ENCODE measurements around the gene RAPGEF3.

Gene RAPGEF3

DNA sequence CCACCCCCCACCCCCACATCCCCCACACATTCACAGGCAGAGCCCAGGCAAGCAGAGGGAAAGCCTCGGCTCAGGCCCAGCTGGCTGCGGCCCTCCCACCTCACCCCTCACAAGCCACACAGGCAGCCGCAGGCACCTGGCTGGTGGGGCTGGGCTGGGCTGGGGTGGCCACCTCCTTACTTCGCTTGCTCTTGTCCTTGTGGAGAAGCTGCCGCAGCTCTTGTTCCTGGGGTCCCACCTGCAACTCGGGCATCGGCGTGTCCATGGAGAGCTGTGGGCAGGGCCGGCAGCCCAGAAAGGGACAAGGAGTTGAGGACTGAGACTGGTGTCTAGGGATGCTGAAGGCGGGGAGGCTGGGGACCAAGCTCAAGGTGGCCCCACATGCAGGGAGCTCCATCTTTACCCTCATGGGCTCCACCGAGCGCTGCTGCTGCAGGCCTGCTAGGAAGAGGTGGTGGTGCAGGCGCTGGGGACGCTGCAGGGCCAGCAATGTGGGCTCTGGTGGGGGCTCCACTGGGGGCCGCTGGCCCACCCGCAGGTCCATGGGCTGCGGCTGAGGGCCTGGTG is 39.8 kb upstream of the RAPGEF3 start:
- Histone ChIP-seq H3K4me1 (peaks cover 9% of the 10 kb centered on the region), H3K4me3 (ENCODE audit: low read depth, low read length) (no peak overlapping the region), H3K9me3 (no peaks in the 10 kb centered on the region), H3K36me3 (peaks cover 25% of the 10 kb centered on the region), H3K27me3 (no peaks in the 10 kb centered on the region)
- TF ChIP-seq, protein P1, sequence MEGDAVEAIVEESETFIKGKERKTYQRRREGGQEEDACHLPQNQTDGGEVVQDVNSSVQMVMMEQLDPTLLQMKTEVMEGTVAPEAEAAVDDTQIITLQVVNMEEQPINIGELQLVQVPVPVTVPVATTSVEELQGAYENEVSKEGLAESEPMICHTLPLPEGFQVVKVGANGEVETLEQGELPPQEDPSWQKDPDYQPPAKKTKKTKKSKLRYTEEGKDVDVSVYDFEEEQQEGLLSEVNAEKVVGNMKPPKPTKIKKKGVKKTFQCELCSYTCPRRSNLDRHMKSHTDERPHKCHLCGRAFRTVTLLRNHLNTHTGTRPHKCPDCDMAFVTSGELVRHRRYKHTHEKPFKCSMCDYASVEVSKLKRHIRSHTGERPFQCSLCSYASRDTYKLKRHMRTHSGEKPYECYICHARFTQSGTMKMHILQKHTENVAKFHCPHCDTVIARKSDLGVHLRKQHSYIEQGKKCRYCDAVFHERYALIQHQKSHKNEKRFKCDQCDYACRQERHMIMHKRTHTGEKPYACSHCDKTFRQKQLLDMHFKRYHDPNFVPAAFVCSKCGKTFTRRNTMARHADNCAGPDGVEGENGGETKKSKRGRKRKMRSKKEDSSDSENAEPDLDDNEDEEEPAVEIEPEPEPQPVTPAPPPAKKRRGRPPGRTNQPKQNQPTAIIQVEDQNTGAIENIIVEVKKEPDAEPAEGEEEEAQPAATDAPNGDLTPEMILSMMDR (IDR thresholded peaks at IDR 0.05; ENCODE audit: low read depth, low read length), result no peak
- no peak for DNase-seq

DNA sequence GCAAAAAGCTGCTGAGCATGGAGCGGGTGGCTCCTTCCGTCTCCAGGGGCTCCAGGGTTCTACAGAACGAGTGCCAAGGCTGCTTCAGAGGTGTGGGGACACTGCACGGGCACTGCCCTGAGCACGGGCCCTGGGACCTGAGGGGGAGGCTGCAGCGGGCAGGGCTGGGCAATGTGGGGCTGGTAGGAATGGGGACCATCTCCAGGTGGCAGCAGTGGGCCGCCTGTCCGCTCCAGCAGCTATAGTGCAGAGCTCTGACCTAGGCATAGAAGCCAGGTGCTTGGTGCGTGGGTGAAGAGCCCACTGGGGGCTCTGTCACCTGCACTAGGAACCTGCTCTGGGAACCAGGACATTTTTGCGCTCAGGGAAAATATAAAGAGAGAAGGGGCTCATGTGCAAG is 38.8 kb upstream of the RAPGEF3 start:
- DNase-seq, result peak; percentile 56
- H3K9me3 ChIP-seq, result no peaks in the 10 kb centered on the region
- H3K27me3 ChIP-seq, result no peaks in the 10 kb centered on the region
- H3K36me3 ChIP-seq, result peaks cover 25% of the 10 kb centered on the region
- no peak overlapping the region for H3K4me3 ChIP-seq (ENCODE audit: low read depth, low read length)
- TF ChIP-seq, protein P1 (IDR thresholded peaks at IDR 0.05; ENCODE audit: low read depth, low read length), result peak; percentile 58
- peaks cover 2% of the 10 kb centered on the region for H3K4me1 ChIP-seq

DNA sequence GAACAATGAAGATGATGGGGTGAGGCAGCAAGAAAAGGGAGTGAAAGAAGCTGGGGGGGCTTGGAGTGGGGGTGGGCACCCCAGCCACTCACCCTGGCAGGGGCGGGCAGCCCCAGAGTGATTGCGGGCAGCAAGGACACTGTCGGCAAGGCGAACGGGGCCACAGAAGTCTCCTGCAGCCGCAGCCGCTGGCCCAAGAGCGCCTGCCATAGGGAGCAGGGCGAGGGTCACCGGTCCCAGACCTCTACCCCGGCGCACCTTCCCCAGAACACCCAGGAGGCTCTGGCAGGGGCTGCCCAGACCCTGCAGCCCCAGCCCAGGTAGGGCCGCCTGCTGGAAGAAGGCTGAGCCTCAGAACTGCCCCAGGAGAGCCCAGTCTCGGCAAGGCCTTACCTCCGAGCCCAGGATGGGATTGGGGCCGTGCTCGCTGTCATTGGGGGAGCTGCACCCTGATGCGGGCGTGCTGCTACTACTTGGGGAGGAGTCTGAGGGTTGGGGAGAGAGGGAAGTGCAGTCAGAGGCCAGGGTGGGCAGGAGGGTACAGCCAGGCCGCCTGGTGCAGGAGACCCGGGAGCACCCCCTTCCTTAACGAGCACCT is 37.2 kb upstream of the RAPGEF3 start:
- Histone ChIP-seq H3K9me3 (no peaks in the 10 kb centered on the region), H3K4me3 (ENCODE audit: low read depth, low read length) (no peak overlapping the region), H3K36me3 (peaks cover 28% of the 10 kb centered on the region), H3K27me3 (no peaks in the 10 kb centered on the region), H3K4me1 (no peaks in the 10 kb centered on the region; the same call in 1 of the 2 replicates)
- TF ChIP-seq, protein P1 (IDR thresholded peaks at IDR 0.05; ENCODE audit: low read depth, low read length), result no peak
- no peak for DNase-seq

DNA sequence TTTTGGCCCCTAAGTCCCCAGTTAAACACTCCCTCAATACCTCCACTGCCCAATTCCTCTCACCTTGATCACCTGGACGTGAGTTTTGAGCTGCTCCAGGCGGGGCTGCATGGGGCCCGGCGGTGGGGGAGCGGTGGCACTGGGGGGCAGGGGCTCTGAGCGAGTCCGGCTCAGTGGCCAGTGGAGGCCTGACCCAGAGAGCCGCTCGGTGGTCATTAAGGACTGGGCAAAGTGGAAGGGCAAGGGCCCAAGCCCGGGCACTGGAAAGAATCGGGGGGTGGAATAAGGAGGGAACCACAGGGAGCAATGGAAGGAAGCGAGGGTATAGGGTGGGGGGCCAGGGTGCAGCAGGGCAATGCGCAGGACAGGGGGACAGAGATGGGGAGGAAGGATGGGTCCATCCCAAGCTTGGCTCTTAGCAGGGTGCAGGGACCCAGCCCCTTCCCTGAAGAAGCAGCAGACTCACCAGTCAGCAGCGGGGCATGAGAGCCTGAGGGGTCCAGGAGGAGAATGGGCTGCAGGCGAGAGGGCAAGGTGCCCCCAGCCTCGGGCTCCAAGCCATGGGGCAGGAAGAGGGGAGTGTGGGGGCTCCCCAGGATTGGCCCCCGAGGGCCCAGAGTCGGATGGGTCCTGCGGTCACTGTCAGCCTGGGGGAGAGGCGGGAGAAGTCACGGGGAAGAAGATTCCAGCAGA is 36.6 kb upstream of the RAPGEF3 start:
- no peaks in the 10 kb centered on the region for H3K27me3 ChIP-seq
- TF ChIP-seq, protein P1 (IDR thresholded peaks at IDR 0.05; ENCODE audit: low read depth, low read length), result no peak
- H3K4me1 ChIP-seq, result no peaks in the 10 kb centered on the region; the same call in 1 of the 2 replicates
- peaks cover 34% of the 10 kb centered on the region for H3K36me3 ChIP-seq
- no peak for DNase-seq
- H3K4me3 ChIP-seq (ENCODE audit: low read depth, low read length), result no peak overlapping the region
- no peaks in the 10 kb centered on the region for H3K9me3 ChIP-seq

DNA sequence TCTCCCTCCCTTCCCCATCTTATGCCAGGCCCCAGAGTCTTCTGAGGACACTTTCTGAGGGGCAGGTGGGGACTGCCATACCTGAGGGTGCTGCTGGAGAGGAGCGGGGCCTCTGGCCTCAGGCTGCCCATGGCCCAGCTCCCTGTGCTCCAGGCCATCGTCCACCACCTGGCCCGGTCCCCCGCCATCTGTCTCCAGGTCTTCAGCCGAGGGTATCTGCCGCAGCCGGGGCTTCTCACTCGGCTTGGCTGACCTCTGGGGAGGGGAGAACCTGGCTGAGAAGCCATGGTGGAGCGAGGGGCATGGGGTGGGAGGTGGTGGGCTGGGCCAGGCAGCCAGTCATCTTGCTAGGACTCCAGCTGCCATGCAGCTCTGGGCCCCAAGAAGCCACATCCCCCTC is 36.0 kb upstream of the RAPGEF3 start:
- Histone ChIP-seq H3K4me1 (no peaks in the 10 kb centered on the region), H3K4me3 (ENCODE audit: low read depth, low read length) (no peak overlapping the region), H3K9me3 (no peaks in the 10 kb centered on the region), H3K36me3 (peaks cover 36% of the 10 kb centered on the region), H3K27me3 (no peaks in the 10 kb centered on the region)
- no peak for DNase-seq
- TF ChIP-seq, protein P1 (IDR thresholded peaks at IDR 0.05; ENCODE audit: low read depth, low read length), result no peak
